SH-SY5Y (cell line): ENCODE measurements around the gene PCSK4.

Experiments used
- GATA2 ChIP-seq: IDR thresholded peaks from 2 replicates; pipeline ENCODE4 v1.6.1; 2011; ENCODE audit warnings: mild to moderate bottlenecking, low read depth, low read length
- GATA3 ChIP-seq: IDR thresholded peaks from 2 replicates; pipeline ENCODE4 v1.6.1; 2011; ENCODE audit warnings: low read depth, mild to moderate bottlenecking, low read length, moderate library complexity

Gene PCSK4

DNA sequence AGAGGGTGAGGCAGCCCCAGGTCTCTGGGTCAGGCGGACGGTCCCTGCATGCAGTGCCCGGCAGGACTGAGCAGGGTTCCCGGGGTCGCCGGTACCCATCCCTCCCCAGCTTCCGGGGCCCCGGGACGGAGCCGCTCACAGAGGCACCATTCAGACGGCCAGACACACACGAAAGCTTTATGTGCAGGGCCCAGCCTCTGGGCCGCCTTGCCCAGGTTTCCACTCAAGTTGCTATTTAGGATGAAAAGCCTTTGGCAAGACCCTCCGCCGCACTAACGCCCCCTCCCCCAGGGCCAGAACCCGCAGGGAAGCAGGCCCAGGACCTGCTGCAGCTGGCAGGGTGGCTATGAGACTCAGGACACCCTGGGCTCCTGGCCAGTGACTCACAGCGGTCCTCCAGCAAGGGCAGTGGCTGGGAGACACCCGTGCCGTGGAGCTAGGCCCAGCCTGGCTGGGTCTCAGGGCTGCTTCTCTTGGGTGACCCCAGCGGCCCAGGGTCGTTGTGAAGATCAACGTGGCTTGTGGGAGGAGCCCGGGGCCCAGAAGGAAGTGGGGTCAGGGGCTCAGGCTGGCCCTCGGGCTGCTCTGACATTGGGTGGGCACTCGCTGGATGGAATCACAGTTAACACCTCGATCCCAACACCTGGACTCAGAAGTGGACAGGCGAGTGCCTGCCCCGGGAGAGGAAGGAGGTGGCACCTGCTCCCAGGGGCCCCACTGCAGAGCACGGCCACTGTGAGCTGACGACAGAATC is 16.0 kb downstream of the PCSK4 start:
- no peak for TF ChIP-seq GATA3
- no peak for TF ChIP-seq GATA2

DNA sequence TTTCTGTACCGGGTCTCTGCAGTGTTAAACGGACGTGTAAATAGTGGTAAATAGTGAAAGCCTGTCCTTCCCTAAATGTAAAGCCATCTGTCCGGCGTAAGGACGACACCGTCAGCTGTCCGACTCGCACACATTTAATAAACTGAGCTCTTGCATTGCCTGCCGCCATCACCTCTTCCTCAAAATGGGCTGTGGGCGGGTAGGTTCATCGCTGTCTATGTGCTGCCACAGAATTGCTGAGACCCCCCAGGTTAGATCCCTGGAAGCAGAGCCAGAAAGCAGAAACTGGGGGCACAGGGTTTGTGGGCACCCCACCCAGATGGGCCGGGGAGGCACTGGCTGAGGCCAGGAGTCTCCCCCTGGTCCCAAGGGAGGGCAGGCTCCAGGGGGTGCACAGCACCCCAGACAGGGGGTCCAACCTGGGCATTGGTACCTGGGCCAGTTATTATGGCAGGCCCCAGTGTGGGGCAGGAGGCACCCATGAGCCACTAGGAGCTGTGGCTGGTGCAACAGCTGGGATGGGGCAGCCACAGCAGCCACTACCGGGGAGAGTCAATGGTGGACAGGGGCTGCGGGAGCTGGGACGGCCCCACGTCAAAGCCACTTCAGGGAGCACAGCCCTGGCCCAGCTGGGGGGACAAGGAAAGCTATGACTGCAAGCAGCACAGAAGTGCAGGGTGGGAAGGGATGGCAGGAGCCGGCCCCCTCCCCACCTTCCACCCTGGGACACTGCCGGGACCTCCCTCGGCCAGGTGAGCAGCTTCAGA is 16.9 kb downstream of the PCSK4 start:
- TF ChIP-seq GATA3 (no peak), GATA2 (no peak)

DNA sequence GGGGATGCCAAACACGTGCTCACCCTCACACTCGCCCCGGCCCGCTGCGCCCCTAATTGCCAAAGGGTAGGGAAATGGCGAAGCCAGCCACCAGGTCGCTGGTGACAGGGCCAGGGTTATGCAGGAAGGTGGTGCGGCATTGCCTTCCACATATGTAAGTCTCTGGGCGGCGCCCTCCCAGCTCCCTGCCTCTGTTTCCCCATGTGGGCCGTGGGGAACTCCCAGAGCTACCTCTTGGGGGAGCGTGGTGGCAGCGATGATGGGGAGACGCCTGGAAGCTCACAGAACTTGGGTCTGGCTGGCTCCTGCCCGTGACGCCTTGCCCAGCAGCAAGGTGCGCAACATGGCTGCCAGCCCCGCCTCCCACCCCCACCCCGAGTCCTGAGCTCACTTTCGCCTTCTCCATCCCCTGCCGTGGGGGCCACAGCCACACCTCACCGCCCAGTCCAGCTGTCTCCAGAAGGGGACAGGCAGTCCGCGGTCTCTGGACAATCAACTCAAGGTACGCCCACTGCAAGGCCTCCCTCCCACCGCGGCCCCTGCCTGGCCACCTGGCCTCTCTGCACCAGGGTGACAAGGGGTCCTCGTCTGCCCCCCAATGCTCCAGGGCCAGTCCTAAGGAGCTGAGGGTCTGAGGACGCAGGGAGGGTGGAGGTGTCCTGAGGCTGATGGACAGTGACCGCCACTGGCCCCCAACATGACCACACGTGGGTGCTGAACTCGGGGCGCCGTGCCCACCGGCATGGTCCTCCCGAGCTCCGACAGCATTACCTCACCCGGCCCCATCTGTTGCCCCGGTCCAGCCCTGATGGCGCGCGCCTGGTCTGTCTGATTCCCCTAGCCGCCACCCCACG is 17.7 kb downstream of the PCSK4 start:
- TF ChIP-seq GATA2, result no peak
- TF ChIP-seq GATA3, result no peak

GRCh38 chr19:1471515-1472160 is 18.5 kb downstream of the PCSK4 start:
- no peak for TF ChIP-seq GATA3
- no peak for TF ChIP-seq GATA2

DNA sequence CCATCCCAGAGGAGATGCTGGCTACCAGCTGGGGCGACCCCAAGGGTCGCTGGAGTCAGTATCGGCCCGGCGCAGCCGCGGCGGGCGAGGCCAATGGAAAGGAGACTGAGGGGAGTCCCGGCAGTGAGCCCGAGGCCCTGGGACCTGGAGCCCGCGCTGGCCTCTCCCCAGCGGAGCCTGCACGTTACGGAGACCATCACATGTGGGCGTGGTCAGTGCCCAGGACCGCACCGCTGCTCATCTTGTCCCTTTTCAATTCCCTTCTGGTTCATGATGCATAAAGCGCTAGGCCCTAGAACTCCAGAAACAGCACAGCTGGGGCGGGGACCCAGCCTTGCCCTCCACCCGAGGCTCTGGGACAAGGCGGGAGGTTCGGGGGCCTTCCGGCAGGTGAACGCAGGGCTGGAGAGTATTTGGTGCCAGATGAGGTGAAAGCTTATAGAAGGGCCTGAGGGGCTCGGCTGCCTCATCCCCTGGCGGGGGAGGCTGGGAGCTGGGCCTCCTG is 19.1 kb downstream of the PCSK4 start:
- TF ChIP-seq GATA2 (no peak), GATA3 (no peak)

GRCh38 chr19:1470305-1471009 is 19.7 kb downstream of the PCSK4 start:
- TF ChIP-seq GATA2, result no peak
- TF ChIP-seq GATA3, result no peak

GRCh38 chr19:1470055-1470304 is 20.2 kb downstream of the PCSK4 start:
- TF ChIP-seq GATA3 (no peak), GATA2 (no peak)

- TF ChIP-seq GATA2, result no peak
- no peak for TF ChIP-seq GATA3
Observed at GRCh38 chr19:1469255-1470054, 20.7 kb downstream of the PCSK4 start.

DNA sequence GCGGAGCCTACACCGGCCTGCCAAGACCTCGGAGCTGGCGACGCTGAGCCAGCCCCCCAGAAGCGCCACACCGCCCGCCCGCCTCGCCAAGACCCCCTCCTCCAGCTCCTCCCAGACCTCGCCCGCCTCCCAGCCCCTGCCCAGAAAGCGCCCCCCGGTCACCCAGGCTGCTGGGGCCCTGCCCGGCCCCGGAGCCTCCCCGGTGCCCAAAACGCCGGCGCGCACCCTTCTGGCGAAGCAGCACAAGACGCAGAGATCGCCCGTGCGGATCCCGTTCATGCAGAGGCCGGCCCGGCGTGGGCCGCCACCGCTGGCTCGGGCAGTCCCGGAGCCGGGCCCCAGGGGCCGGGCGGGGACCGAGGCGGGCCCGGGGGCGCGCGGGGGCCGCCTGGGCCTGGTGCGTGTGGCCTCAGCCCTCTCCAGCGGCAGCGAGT is 21.3 kb downstream of the PCSK4 start:
- no peak for TF ChIP-seq GATA3
- TF ChIP-seq GATA2, result no peak

DNA sequence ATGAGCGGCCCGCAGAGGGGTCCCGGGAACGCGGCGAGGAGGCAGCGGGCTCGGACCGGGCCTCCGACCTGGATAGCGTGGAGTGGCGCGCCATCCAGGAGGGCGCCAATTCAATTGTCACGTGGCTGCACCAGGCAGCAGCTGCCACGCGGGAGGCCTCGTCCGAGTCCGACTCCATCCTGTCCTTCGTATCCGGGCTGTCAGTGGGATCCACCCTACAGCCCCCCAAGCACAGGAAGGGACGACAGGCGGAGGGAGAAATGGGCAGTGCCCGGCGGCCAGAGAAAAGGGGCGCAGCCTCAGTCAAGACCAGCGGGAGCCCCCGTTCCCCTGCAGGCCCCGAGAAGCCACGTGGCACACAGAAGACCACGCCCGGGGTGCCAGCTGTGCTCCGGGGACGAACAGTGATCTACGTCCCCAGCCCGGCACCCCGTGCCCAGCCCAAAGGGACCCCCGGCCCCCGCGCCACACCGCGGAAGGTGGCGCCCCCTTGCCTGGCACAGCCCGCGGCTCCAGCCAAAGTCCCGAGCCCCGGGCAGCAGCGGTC is 21.8 kb downstream of the PCSK4 start:
- TF ChIP-seq GATA3 (no peak), GATA2 (no peak)

- TF ChIP-seq GATA2 (no peak), GATA3 (no peak)
Observed at GRCh38 chr19:1467490-1468273, 22.5 kb downstream of the PCSK4 start.

DNA sequence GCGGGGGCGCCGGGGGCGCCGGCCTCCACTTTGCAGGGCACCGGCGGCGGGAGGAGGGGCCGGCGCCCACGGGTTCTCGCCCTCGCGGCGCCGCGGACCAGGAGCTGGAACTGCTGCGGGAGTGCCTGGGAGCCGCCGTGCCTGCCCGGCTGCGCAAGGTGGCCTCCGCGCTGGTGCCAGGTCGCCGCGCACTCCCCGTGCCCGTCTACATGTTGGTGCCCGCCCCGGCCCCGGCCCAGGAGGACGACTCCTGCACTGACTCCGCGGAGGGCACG is 23.0 kb downstream of the PCSK4 start:
- TF ChIP-seq GATA2 (no peak), GATA3 (no peak)
